T-helper 2 cell treated with Interferon-gamma antibody and Interleukin-4, amounts not matched to agents 100 ng/mL and 5 ng/mL, for 36 hours (primary cell): ENCODE results near the gene NUDT16. TPM values are rescaled to one million over a fixed set of nuclear protein-coding genes. Genes with fewer than 3 reads are reported as not detected.

ENCODE experiments used
- intact Hi-C: fragments of 100-400 bp; cut with micrococcal nuclease; formaldehyde crosslinking; loops from one replicate; pipeline ENCODE4 v1.15.1; 2023
- total RNA-seq: library from RNA; stranded (reverse); gene quantifications from 2 replicates; pipeline ENCODE4 v1.2.3, GENCODE V29; 2022

Gene NUDT16
- total RNA-seq, 1 donor from 2014 or later: 10.5 TPM

DNA sequence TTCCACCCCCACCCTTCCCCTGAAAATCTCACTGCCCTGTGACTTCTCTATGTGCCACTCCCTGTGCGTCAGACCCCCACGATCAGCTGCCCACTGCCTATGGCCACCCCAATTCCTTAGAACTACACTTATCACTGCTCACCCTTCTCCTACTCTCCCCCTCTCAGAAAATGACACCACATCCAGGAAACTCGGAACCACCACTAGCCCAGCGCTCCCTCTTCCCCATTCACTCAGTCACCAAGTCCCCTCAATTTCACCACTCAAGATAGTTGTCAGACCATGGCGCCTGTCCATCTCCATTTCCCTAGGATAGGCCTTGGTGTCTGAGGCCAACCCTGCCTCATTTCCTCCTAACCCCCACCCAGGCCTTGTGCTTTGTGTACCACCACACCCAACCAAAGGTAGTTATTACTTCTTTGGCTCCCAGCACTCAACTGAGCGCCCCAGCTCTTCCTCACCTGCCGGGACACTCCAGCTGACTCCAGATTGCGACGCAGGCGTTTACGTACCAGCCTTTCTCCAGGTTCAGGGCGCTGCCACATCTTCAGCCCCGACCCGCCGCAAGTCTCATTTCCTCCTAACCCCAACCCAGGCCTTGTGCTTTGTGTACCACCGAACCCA is 641 bp upstream of the NUDT16 start:
- intact Hi-C loops: loop anchor here (1.0 to 5.0 kb wide), 5 partner anchors 121 to 1341 kb away; partner anchors contain the start of genes ASTE1, ATP2C1, MRPL3 and NEK11

DNA sequence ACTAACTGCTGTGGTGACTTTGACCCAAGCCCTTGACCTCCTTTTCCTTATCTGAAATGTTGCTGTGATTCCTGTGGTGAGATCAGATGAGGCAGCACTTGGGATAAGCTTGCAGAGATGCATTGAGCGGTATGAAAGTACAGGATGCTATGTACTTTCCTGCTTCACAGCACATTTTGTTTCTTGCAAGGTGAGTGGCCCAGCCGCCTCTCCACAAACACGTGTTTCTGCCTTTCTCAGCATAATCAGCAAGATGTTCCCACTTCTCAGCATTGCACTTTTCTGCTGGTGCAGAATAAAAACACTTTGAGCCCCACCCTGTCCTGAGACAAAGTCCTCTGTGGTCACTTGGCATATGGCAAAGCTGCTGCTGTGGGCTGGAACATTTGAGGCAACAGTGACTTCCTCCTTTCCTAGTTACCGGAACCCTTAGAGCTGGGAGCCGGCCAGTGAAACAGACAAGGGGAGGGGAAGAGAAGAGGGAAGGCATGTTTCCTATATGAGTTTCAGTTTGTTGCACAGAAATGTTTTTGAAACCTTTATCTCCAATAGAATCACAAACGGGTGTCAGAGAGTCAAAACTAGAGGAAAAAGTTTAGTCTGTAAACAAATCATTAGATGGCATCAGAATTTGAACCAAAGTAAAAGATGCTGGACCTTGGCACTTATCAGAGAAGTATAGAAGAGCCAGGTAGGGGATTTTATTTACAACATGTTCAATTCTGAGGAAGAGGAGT is 5.0 kb downstream of the NUDT16 start:
- intact Hi-C loops: no loop called here

DNA sequence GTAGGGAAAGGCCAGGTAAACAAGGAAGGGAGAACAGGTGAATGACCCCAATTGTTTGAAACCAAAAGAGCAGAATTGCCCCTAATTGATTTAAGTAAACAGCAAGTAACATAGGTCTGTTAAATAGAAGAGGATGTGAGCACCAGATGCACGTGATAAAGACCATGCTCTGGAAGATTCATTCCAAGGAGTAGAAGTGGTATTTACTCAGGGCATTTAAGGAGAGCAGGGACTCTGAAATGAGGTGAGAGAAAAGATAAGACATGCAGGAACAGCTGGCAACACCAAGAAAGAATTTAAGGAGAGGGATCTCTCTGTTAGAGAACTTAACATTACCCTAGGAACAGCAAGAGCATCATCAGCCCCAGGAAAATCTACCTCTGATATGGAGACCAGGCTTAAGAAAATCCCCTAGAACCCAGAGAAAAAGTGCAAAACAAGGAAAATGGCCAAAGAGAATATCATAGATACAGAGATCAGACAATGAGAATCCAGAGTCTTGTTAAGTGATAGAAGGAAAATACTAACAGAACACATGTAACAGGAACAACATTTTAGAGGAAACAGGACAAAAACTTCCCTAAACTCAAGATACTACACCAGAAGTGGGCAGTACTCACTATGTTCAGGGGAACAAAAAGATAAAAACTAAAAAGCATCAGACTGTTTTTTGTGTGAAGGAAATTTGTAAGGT is 6.4 kb downstream of the NUDT16 start:
- intact Hi-C loops: no loop called here

DNA sequence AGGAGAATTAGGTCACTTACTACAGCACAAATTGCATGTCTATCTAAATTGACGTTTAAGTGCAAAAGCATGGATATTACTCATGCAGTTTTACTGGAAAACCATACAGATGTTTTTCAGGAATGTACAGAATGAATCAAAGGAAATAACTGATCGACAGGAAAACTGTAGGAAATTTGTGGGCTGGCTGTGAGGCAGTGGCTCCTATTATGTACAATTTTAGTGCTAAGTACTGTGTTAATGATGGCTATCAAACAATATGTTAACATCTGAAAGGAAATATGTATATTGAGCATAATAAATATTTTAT is 6.9 kb downstream of the NUDT16 start:
- intact Hi-C loops: no loop called here

DNA sequence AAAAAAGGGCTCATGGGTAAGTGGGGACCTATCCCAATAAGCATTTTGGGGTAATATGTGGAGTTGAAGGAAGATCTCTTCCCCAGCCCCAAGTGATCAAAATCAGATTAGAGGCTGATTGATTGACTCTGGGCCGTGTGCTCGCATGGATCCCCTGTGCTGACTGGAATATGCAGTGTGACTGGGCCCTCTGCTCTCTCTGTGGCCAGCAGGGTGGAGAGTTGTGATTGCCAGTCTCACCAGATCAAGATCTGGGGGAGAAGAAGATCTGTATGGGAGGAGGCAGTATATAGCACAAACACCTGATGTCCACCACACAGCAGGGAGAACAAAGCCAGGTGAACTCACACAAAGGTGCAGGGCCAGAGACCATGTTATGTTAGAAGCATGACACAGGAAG is 8.8 kb downstream of the NUDT16 start:
- intact Hi-C loops: no loop called here

DNA sequence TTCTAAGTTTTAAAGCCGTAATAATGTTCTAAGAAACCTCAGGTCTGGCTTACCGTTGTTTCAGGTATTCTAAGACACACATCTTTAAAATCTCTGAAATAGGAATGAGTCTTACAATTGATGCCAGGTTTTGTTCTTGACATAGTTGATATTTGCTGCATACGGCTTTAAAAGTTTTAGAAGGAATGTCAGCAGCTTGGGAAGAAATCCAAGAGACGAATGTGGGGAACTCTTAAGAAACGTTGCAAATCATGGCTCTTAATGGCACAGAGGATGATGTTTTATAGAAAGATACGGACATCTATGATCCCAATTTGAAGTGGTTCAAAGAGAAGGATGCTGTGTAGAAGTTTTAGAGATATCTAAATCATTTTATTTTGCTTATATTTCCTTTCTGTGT is 11.5 kb downstream of the NUDT16 start:
- intact Hi-C loops: no loop called here

DNA sequence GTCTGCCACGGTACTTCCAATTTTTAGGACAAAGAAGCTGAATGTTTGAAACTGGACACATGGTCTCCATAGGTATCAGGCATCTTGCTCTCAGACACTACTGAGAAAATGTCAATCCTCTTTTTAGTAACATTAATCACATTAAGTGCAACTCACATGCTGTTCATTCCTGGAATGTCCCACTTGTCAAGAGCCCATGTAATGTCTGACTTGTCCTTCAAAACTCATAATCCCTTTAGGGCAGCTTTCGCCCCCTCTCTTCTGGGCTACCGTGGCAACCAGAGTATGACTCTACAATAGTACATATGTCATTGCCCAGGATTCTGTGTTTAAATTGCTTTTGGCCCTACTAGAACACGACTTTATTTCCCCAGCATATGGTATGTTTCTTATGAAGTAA is 12.3 kb downstream of the NUDT16 start:
- intact Hi-C loops: no loop called here

DNA sequence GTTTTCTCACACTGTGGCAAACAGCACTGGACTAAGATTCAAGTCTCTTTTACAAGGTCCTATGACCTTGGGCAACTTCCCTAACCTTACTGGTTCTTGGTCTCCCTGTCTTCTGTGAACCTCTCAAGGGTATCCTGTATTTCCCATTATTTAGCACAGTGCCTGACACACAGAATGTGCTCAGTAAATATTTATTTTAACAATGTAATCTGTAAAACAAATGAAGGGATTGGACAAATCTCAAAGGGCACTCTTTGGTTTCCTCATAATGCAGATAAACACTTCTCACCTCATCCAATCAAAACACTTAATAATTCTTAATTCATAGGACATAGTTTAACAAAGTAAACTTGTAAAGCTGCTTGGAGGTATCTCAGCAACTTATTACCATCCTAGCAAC is 12.8 kb downstream of the NUDT16 start:
- intact Hi-C loops: no loop called here

DNA sequence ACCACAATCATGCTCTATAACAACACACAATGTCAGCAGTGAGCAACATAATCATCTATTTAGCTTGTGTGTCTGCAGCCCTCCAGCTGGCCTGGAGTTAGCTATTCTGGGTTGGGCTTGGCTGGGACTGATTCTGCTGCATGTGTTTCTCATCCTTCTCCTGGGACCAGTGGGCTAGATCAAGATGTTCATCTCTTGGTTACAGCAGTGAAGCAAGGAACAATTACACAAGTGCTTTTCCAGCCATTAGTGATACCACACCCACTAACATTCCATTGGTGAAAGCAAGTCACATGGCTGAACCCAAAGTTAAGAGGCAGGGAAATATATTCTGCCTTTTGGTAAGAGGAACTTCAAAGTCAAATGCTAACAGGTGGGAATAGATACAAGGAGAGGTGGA is 14.6 kb downstream of the NUDT16 start:
- intact Hi-C loops: no loop called here

DNA sequence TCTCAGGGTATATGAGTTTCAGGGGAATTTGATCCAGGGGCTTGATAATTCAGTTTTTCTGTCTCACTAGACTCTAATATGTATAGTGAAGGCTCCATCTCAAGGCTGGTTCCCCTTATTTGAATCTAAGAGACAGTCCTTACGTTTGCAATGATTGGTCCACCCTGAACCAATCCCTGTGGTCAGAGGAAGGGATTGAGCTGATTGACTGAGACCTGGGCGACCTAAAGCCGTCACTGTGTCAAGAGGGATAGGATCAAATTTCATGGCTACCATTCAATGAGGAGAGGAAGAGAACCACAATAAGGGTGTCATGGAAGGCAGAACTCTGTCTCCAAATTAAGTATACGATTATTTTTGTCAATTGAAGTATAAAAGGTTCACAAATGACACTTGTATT is 16.3 kb downstream of the NUDT16 start:
- intact Hi-C loops: no loop called here

DNA sequence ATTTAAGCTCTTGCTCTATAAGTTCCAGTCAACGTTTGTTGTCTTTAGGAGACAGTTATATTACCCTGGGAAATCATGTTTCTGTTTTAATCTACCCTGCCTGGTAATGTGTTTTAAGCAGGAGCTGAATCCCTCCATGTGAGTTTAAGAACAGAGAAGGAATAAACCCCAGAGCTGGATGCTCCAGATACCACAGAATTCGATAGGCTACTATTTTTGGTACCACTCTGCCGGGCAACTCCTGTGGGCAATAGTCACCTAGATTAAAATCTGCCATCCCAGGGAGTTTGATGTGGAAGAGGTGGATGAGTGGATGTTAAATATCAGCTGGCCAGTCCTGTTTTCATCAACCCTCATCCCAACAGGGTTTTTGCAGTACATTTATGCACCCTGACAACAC is 20.4 kb downstream of the NUDT16 start:
- intact Hi-C loops: no loop called here

DNA sequence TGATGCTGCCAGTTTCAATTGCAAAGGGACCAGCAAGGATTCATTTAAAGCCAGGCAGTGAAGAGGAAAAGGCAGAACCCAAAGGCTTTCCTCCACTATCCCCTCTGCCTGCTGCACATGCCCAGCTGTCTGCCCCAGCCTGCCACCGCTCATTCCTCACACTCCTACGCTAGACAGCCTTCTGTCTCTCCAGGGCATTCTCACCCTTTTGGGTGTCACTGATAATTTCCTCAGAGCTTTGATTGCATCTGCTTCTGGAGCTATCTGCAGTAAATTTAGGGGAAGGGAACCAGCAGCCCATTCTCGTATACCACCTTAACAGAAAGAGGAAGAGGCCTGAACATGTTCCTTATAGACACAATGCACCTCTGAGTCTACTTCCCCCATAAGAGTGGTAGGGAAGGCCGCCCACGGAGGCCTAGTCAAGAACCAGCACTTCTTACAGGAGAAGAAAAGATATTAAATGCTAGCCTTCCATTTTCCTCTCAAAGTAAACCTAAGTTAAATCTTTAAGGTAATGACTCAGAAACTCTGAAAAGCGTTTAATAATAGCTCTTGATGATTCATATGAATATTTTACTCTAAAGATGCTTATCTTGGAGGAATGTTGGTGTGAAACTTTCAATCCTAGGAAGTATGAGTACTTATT is 20.9 kb downstream of the NUDT16 start:
- intact Hi-C loops: no loop called here

DNA sequence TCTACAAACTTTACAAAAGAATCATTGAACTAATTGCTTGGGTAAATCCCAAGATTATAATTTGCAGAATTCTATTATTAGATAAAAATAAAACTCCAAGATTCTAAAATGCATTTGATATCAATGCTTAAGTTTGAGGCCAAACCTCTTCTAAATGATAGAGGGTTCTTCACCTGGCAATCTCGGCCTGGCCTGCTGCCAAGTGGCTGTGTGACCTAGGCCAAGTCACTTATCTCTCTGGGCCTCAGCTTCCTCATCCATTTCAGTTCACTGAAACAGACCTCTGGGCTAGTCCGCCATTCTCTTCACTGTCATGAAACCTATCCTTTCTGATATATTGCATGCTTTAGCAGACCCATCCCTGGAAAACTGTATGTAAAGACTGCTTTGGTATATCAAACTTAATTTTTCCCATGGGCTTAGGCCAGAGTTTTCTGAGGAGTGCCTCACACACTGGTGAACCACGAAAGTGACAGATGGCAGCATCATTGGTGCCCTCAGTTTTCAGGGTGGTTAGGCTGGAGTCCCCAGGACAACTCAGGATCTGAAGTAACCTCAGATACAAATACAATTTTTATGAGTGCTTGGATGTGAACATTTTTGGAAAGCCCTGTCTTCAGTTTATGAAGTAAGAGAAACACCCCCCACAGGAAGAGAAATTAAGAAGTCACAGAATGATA is 21.8 kb downstream of the NUDT16 start:
- intact Hi-C loops: no loop called here

DNA sequence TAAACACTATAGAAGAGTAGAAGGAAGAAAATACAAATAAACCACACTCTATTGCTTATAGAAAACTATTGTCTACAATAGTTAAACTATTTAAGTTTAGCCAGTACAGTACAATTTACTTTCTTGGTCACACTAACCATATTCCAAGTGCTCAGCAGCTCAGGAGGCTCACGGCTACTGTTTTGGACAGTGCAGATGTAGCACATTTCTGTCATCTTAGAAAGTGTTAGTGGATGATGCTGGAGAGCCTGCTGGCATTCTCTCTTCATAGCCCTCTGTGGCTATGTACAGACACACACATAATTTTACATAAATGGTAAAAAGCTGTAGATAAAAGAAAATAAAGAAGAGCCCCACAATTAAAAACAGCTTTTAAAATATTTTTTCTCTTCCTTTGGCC is 23.8 kb downstream of the NUDT16 start:
- intact Hi-C loops: no loop called here

DNA sequence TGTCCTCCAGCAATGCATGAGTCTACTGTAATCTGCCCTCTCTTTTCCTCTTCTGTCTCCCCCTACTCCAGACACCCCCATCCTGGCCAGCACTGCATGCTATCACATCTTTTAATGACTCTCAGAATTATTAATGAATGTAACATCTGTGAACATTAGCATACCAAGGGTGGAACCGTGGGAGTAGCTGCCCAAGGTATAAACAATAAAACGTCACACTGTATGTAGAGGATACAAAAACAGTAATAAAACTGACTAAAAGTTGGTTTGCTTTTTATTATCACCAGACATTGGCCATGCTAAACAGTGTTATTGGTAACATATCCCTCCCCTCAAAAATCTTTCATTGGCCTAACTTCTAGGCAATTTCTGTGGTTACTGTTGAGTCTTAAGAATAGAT is 24.7 kb downstream of the NUDT16 start:
- intact Hi-C loops: no loop called here

DNA sequence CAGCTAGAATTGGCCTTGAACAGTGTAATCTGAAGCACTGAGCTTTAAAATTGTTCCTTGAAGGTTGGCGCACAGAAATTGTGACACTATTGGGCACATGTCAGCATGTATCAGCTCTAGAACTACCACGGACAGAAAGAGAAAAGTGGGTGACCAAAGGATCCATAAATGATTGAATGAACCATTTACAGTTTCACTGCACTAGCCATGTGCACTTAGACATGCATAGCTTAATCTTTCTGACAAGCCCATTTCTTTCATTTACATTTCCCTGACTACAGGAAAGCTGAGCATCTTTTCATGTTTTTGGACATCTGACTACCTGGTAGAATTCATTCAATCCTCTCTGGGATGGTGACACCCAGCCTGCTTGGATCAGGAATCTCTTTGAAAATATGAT is 36.2 kb downstream of the NUDT16 start:
- intact Hi-C loops: no loop called here

DNA sequence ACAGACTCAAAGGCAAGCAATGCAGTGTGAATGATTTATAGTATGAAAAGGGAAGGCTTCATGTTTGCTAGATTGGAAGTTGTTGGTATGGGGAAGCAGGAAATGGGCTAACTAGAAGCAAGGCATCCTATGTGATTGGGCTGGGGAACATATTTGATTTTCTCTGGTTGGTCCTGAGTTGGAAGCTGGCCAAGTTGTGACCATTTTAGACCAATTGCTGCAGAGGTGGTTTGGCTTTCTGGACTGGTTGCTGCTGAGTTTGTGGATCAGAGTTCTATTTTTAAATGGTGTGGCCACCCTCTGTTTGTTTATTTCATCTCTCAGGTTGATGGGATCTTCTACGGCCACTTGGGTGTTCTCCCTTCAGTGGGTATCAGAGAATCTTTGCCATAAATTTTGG is 39.7 kb downstream of the NUDT16 start:
- intact Hi-C loops: no loop called here

DNA sequence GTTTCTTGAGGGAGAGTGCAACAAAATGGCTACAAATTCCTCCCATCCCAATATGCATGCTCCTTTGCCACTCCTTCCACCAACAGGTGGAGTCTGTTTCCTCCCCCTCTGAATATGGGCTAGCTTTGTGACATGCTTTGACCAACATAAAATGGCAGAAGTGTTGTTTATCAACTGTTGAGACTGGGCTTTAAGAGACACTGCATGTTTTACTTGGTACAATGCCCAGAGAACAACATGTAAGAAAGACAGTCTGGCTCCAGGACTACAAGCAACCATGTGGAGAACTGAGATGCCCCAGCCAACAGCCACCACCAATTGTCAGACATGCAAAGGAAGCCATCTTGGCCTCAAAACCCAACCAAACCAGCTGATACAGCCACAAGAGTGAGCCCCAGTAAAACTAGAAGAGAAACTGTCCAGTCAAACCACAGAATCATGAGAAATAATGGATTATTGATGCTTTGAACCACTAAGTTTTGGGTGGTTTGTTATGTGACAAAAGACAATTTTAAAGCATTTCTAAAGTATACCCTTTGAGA is 40.5 kb downstream of the NUDT16 start:
- intact Hi-C loops: no loop called here

DNA sequence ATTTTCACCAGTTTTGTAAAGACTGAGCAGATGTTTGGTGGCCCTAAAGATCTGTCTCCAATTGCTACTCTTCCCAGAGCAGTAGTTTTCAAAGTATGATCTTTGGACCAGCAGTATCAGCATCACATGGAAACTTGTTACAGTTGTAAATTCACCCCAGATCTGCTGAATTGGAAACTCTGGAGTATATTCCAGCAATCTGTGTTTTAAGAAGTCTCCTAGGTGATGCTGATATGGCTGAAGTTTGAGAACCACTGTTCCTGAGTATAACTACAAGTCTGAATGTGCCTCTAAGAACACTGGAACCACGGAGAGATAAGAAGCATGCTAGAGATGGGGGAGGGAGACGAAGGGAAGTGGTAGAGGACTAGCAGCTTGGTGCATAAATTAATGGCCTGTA is 45.7 kb downstream of the NUDT16 start:
- intact Hi-C loops: no loop called here

DNA sequence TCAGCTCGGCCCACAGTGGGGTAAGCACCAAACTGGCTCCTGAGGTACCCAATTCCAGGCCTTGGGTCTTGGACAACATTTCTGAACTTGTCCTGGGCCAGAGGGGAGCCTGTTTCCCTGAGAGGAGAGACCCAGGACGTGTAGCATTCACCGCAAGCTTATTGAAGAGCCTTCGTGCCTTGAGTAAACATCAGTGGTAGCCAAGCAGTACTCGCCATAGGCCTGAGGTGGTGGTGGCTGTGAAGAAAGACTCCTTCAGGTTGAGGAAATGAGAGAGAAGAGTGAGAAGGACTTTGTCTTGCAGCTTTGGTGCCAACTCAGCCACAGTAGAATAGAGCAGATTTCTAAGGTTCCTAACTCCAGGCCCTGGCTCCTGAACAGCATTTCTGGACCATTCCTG is 50.2 kb downstream of the NUDT16 start:
- intact Hi-C loops: no loop called here

DNA sequence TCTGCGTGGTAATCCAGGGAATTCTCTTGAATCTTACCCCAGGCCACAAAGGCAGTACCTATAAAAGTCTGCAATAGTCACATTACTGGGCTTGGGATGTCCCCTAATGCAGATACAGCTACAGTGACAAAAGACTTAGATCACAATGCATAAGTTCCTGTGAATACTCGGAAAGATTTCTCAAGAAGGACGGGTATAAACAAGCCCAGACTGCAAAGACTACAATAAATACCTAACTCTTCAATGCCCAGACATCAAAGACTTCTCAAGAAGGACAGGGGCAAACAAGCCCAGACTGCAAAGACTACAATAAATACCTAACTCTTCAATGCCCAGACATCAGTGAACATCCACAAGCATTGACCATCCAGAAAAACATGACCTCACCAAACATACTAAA is 50.9 kb downstream of the NUDT16 start:
- intact Hi-C loops: no loop called here
